Liver (tissue), 9 donors: ENCODE data around the gene SULT1C4. TPM values are rescaled to one million over a fixed set of nuclear protein-coding genes. Genes with fewer than 3 reads are reported as not detected.

Source experiments
- DNase-seq: peaks from one replicate; pipeline ENCODE4 v3.0.0-alpha.2; 2017; ENCODE audit warnings: low spot score
- H3K27ac ChIP-seq, 2 donors: one replicate each; pipeline ENCODE4 v1.7.0; 2013; ENCODE audit warnings: inconsistent platforms in 2 of 2, low read length in 2 of 2, control low read depth in 1 of 2, low read depth in 1 of 2, mild to moderate bottlenecking in 1 of 2
- H3K27me3 ChIP-seq, 4 donors: one replicate each; pipeline versions ENCODE4 v1.6.1 to v1.7.0; 2013; ENCODE audit warnings: low read length in 3 of 4, inconsistent platforms in 1 of 4, mild to moderate bottlenecking in 1 of 4, moderate library complexity in 1 of 4; ENCODE audit not compliant: control insufficient read depth in 4 of 4, insufficient read depth in 4 of 4
- H3K36me3 ChIP-seq, 4 donors: one replicate each; pipeline versions ENCODE4 v1.6.1 to v1.7.0; 2013; ENCODE audit warnings: low read length in 3 of 4, mild to moderate bottlenecking in 3 of 4, low read depth in 1 of 4, moderate library complexity in 1 of 4; ENCODE audit not compliant: control insufficient read depth in 4 of 4, insufficient read depth in 3 of 4
- H3K4me1 ChIP-seq, 4 donors: one replicate each; pipeline versions ENCODE4 v1.6.1 to v1.7.0; 2013; ENCODE audit warnings: low read length in 3 of 4, mild to moderate bottlenecking in 3 of 4, moderate library complexity in 1 of 4; ENCODE audit not compliant: control insufficient read depth in 4 of 4, insufficient read depth in 4 of 4
- H3K4me3 ChIP-seq, 3 donors: one replicate each; pipeline versions ENCODE4 v1.6.1 to v1.7.0; 2013; ENCODE audit warnings: low read length in 3 of 3, control low read depth in 1 of 3, low read depth in 1 of 3, mild to moderate bottlenecking in 1 of 3
- H3K9ac ChIP-seq, 2 donors: one replicate each; pipeline ENCODE4 v1.7.0; 2013; ENCODE audit warnings: low read length in 2 of 2, mild to moderate bottlenecking in 2 of 2, moderate library complexity in 2 of 2, control low read depth in 1 of 2, low read depth in 1 of 2
- H3K9me3 ChIP-seq, 4 donors: one replicate each; pipeline versions ENCODE4 v1.6.1 to v1.7.0; 2013; ENCODE audit warnings: low read length in 3 of 4; ENCODE audit not compliant: control insufficient read depth in 4 of 4
- ATF3 ChIP-seq: IDR thresholded peaks from 2 replicates; pipeline ENCODE4 v1.6.1; 2016; ENCODE audit warnings: antibody characterized with exemption
- CTCF ChIP-seq: fragments of 150-350 bp; IDR thresholded peaks from 2 replicates; pipeline ENCODE4 v1.5.1; 2017; ENCODE audit warnings: improper control_type of control experiment, low read depth, low read length; ENCODE audit not compliant: missing input control
- EGR1 ChIP-seq, 2 donors: IDR thresholded peaks; 2 replicates each; pipeline ENCODE4 v1.6.1; 2016 to 2018; ENCODE audit warnings: antibody characterized with exemption in 2 of 2, low read depth in 2 of 2
- FOXA1 ChIP-seq: IDR thresholded peaks from 2 replicates; pipeline ENCODE4 v1.6.1; 2016; ENCODE audit warnings: antibody characterized with exemption
- FOXA2 ChIP-seq: IDR thresholded peaks from 2 replicates; pipeline ENCODE4 v1.6.1; 2016; ENCODE audit warnings: antibody characterized with exemption
- HNF4A ChIP-seq, 2 donors: conservative IDR thresholded peaks; 2 replicates each; pipeline ENCODE4 v1.6.1; 2016; ENCODE audit warnings: antibody characterized with exemption in 2 of 2, mild to moderate bottlenecking in 2 of 2
- HNF4G ChIP-seq: IDR thresholded peaks from 2 replicates; pipeline ENCODE4 v1.6.1; 2016; ENCODE audit warnings: antibody characterized with exemption
- JUND ChIP-seq, 2 donors: IDR thresholded peaks; 2 replicates each; pipeline ENCODE4 v1.6.1; 2016; ENCODE audit warnings: antibody characterized with exemption in 2 of 2
- MAX ChIP-seq: IDR thresholded peaks from 2 replicates; pipeline ENCODE4 v1.6.1; 2016; ENCODE audit warnings: antibody characterized with exemption
- NR2F2 ChIP-seq: IDR thresholded peaks from 2 replicates; pipeline ENCODE4 v1.6.1; 2016; ENCODE audit warnings: antibody characterized with exemption
- RAD21 ChIP-seq, 2 donors: IDR thresholded peaks; 2 replicates each; pipeline ENCODE4 v1.6.1; 2016; ENCODE audit warnings: antibody characterized with exemption in 2 of 2, mild to moderate bottlenecking in 2 of 2
- REST ChIP-seq: IDR thresholded peaks from 2 replicates; pipeline ENCODE4 v1.6.1; 2016; ENCODE audit warnings: antibody characterized with exemption, mild to moderate bottlenecking
- RXRA ChIP-seq, 2 donors: IDR thresholded peaks; 2 replicates each; pipeline ENCODE4 v1.6.1; 2017 to 2018; ENCODE audit warnings: antibody characterized with exemption in 2 of 2, mild to moderate bottlenecking in 1 of 2
- SP1 ChIP-seq: IDR thresholded peaks from 2 replicates; pipeline ENCODE4 v1.6.1; 2018; ENCODE audit warnings: antibody characterized with exemption, mild to moderate bottlenecking
- TAF1 ChIP-seq: conservative IDR thresholded peaks from 2 replicates; pipeline ENCODE4 v1.6.1; 2016; ENCODE audit warnings: antibody characterized with exemption, mild to moderate bottlenecking
- YY1 ChIP-seq: IDR thresholded peaks from 2 replicates; pipeline ENCODE4 v1.6.1; 2016; ENCODE audit warnings: antibody characterized with exemption, mild to moderate bottlenecking
- ZBTB33 ChIP-seq: IDR thresholded peaks from 2 replicates; pipeline ENCODE4 v1.6.1; 2016; ENCODE audit warnings: antibody characterized with exemption
- WGBS: extraction: QIAGEN DNeasy Blood & Tissue Kit; methylation state at CpG from one replicate; pipeline ENCODE4 v1.1.7; 2013; 5-methylcytosine and 5-hydroxymethylcytosine counted together
- polyA plus RNA-seq, 2 donors: library from polyadenylated mRNA; stranded (reverse) in 1 of 2; unstranded in 1 of 2; fragments of 200-250 nt in 1 of 2; fragments of >200 nt in 1 of 2; fragmentation: Nextera tagmentation in 1 of 2; extraction: Ambion mirVana in 1 of 2; gene quantifications; one replicate each; pipeline versions ENCODE4 v1.2.1 to v1.2.3, GENCODE V29; 2013 to 2015
- total RNA-seq, 2 donors: library from RNA; depleted of rRNA; stranded (reverse); fragments of >200 nt; gene quantifications; one replicate each; pipeline ENCODE4 v1.2.3, GENCODE V29; 2014
- donor health status: healthy.
- donor health status: healthy.
- donor health status: healthy.
- donor health status: healthy.
- donor health status: healthy.

SULT1C4 gene
- total and polyA plus RNA-seq, 4 donors = 1.0 to 12.8 (median 1.3) TPM

- no peak for TF ChIP-seq FOXA1
- TF ChIP-seq RAD21 (IDR thresholded peaks at IDR 0.05) = no peak
- TF ChIP-seq ZBTB33 = no peak
- no peak for TF ChIP-seq JUND (IDR thresholded peaks at IDR 0.05)
- TF ChIP-seq YY1 = no peak
- no peak for TF ChIP-seq ATF3
- TF ChIP-seq NR2F2 = no peak
- TF ChIP-seq MAX = no peak
Measured at GRCh38 chr2:108378851-108379250, 1.1 kb downstream of the SULT1C4 start.

GRCh38 chr2:108382196-108382595 is 4.4 kb downstream of the SULT1C4 start:
- no peak overlapping the region for H3K27ac ChIP-seq
- H3K36me3 ChIP-seq = no peaks in the 10 kb centered on the region
- H3K9me3 ChIP-seq = no peaks in the 10 kb centered on the region
- 85% methylated on average over 4 of the region's 4 CpGs for WGBS
- no peak overlapping the region for H3K9ac ChIP-seq
- H3K4me3 ChIP-seq = no peak overlapping the region
- no peaks in the 10 kb centered on the region for H3K27me3 ChIP-seq
- no peak for DNase-seq
- no peak for TF ChIP-seq ZBTB33
- no peak for TF ChIP-seq NR2F2
- no peak for TF ChIP-seq ATF3
- no peak for TF ChIP-seq TAF1
- TF ChIP-seq JUND (IDR thresholded peaks at IDR 0.05) = no peak
- TF ChIP-seq FOXA1 = no peak
- no peak for TF ChIP-seq REST
- no peak for TF ChIP-seq HNF4A (conservative IDR thresholded peaks at IDR 0.05)
- TF ChIP-seq EGR1 (IDR thresholded peaks at IDR 0.05; ENCODE audit: low read depth in 2 of 2) = no peak
- TF ChIP-seq RAD21 (IDR thresholded peaks at IDR 0.05) = no peak
- no peak for TF ChIP-seq HNF4G
- TF ChIP-seq RXRA (IDR thresholded peaks at IDR 0.05) = no peak
- no peak for TF ChIP-seq SP1
- no peak for TF ChIP-seq FOXA2
- TF ChIP-seq YY1 = no peak
- TF ChIP-seq MAX = no peak
- no peak for TF ChIP-seq CTCF
- H3K4me1 ChIP-seq = peaks cover 0 to 2% (median 0%) of the 10 kb centered on the region in 4 donors

More at GRCh38 chr2:108378851-108379250, 1.1 kb downstream of the SULT1C4 start:
- no peak for DNase-seq
- Histone ChIP-seq H3K27me3 (no peaks in the 10 kb centered on the region), H3K36me3 (no peaks in the 10 kb centered on the region), H3K4me1 (no peaks in the 10 kb centered on the region), H3K27ac (no peak overlapping the region), H3K9me3 (no peaks in the 10 kb centered on the region), H3K9ac (no peak overlapping the region), H3K4me3 (no peak overlapping the region)
- 56% methylated on average over 2 of the region's 2 CpGs for WGBS
